Loucy (cell line): ENCODE data around the gene CTXND2.
A peak's percentile ranks its signal among the peaks of the same experiment; 100 is the strongest.

Source experiments
- H2AFZ ChIP-seq: fragments of 200-600 bp; sonication (generic); 2 replicates; pipeline ENCODE4 v1.6.0; 2016; ENCODE audit warnings: antibody characterized with exemption, mild to moderate bottlenecking, low read length, moderate library complexity
- H3F3A ChIP-seq: fragments of 200-600 bp; 2 replicates; pipeline ENCODE4 v1.6.0; 2016; ENCODE audit warnings: antibody characterized with exemption, low read depth, mild to moderate bottlenecking
- H3K27me3 ChIP-seq: fragments of 200-600 bp; sonication (generic); 2 replicates; pipeline ENCODE4 v1.6.1; 2014; ENCODE audit warnings: low read length, mild to moderate bottlenecking; ENCODE audit not compliant: insufficient read depth, poor library complexity, severe bottlenecking
- H3K36me3 ChIP-seq: fragments of 200-600 bp; sonication (generic); 2 replicates; pipeline ENCODE4 v1.6.1; 2016; ENCODE audit warnings: low read length; ENCODE audit not compliant: insufficient read depth
- H3K4me1 ChIP-seq: fragments of 200-600 bp; sonication (generic); 2 replicates; pipeline ENCODE4 v1.5.1; 2014; ENCODE audit warnings: low read length, mild to moderate bottlenecking; ENCODE audit not compliant: insufficient read depth, poor library complexity, severe bottlenecking
- H3K4me2 ChIP-seq: fragments of 200-600 bp; sonication (generic); 2 replicates; pipeline ENCODE4 v1.6.0; 2014; ENCODE audit warnings: antibody characterized with exemption, low read length, low read depth, mild to moderate bottlenecking; ENCODE audit not compliant: poor library complexity, severe bottlenecking
- H3K4me3 ChIP-seq: fragments of 200-600 bp; sonication (generic); 2 replicates; pipeline ENCODE4 v1.5.1; 2014; ENCODE audit warnings: low read length, mild to moderate bottlenecking, mixed read lengths; ENCODE audit not compliant: poor library complexity, severe bottlenecking
- H3K79me2 ChIP-seq: fragments of 200-600 bp; sonication (generic); 2 replicates; pipeline ENCODE4 v1.6.1; 2014; ENCODE audit warnings: low read length; ENCODE audit not compliant: insufficient read depth
- H3K9ac ChIP-seq: fragments of 200-600 bp; sonication (generic); 2 replicates; pipeline ENCODE4 v1.6.0; 2014; ENCODE audit warnings: mild to moderate bottlenecking, low read depth, low read length, moderate library complexity; ENCODE audit not compliant: poor library complexity, severe bottlenecking
- H3K9me2 ChIP-seq: fragments of 200-600 bp; sonication (generic); replicated peaks from 2 replicates; pipeline ENCODE4 v1.6.1; 2016; ENCODE audit warnings: low read depth, low read length, mixed read lengths
- H3K9me3 ChIP-seq: fragments of 200-600 bp; sonication (generic); 2 replicates; pipeline ENCODE4 v1.6.1; 2014; ENCODE audit warnings: mild to moderate bottlenecking, antibody characterized with exemption, low read length, low read depth; ENCODE audit not compliant: insufficient read depth
- H4K20me1 ChIP-seq: fragments of 200-600 bp; sonication (generic); 2 replicates; pipeline ENCODE4 v1.6.0; 2014; ENCODE audit warnings: antibody characterized with exemption, low read length, mild to moderate bottlenecking; ENCODE audit not compliant: insufficient read depth, poor library complexity, severe bottlenecking
- EZH2phosphoT487 ChIP-seq: fragments of 200-600 bp; IDR thresholded peaks from 2 replicates; pipeline ENCODE4 v1.6.1; 2018; ENCODE audit warnings: antibody characterized with exemption, mild to moderate bottlenecking, moderate library complexity, borderline replicate concordance
- TF ChIP-seq, protein P1 (sequence below): fragments of 200-600 bp; sonication (generic); conservative IDR thresholded peaks from 2 replicates; pipeline ENCODE4 v1.5.1; 2014; ENCODE audit warnings: mild to moderate bottlenecking, antibody characterized with exemption, low read length

CTXND2 gene

DNA sequence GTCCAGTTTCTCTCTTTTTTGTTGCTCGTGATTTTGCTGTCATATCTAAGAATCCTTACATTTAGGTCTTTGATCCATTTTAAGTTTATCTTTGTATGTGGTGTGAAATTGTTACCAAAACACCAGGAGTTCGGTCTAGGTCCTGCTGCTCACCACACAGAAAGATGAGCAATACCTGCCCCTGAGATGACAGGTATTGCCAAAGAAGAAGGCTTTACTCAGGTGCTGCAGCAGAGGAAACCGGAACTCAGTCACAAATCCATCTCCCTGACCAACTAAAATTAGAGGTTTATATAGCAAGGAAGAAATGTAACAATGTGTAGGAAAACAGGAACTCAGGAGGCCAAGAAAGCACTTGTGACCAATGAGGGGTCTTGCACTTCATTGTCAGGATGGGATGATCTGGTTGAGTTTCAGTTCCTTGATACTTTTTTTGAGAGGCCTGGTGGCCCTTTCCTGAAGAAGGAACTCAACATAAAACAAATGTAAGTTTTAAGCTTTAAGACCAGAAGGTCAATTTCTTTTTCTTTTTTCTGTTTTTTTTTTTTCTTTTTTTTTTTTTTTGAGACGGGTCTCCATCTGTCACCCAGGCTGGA, 22.7 kb downstream of the CTXND2 start:
- Histone ChIP-seq H3K9me2 (no peaks in the 10 kb centered on the region), H3K36me3 (no peaks in the 10 kb centered on the region), H4K20me1 (no peaks in the 10 kb centered on the region), H2AFZ (no peak overlapping the region), H3K9me3 (no peaks in the 10 kb centered on the region), H3K4me1 (no peaks in the 10 kb centered on the region), H3F3A (no peaks in the 10 kb centered on the region), H3K4me3 (no peak overlapping the region), H3K79me2 (no peaks in the 10 kb centered on the region), H3K27me3 (no peaks in the 10 kb centered on the region), H3K4me2 (no peak overlapping the region), H3K9ac (no peak overlapping the region)
- no peak for TF ChIP-seq EZH2phosphoT487
- TF ChIP-seq, protein P1, sequence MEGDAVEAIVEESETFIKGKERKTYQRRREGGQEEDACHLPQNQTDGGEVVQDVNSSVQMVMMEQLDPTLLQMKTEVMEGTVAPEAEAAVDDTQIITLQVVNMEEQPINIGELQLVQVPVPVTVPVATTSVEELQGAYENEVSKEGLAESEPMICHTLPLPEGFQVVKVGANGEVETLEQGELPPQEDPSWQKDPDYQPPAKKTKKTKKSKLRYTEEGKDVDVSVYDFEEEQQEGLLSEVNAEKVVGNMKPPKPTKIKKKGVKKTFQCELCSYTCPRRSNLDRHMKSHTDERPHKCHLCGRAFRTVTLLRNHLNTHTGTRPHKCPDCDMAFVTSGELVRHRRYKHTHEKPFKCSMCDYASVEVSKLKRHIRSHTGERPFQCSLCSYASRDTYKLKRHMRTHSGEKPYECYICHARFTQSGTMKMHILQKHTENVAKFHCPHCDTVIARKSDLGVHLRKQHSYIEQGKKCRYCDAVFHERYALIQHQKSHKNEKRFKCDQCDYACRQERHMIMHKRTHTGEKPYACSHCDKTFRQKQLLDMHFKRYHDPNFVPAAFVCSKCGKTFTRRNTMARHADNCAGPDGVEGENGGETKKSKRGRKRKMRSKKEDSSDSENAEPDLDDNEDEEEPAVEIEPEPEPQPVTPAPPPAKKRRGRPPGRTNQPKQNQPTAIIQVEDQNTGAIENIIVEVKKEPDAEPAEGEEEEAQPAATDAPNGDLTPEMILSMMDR = no peak

DNA sequence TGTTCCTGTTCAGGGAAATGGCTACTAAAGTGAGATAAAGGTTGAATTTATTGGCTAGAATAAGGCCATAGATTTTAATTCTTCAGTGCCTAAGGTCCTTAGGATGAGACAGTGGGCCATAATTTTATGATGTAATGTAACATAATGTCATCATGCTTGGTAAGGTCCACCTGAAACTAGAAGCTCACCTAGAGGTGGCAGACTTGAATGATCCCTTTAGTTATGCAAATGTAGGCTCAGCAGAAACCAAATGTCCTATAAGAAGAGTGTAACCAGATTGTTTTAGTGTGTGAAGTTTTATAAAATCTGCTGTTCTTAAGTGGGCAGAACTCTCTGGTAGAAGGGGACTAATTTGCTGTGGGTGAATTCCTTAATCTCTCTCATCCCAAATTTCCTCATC, 25.7 kb downstream of the CTXND2 start:
- Histone ChIP-seq H3K9ac (no peak overlapping the region), H2AFZ (0 out of 2 replicates have a peak overlapping the region, but pooled peaks have one; percentile 7), H3K4me1 (no peaks in the 10 kb centered on the region), H4K20me1 (no peaks in the 10 kb centered on the region), H3F3A (no peaks in the 10 kb centered on the region), H3K79me2 (no peaks in the 10 kb centered on the region), H3K4me2 (no peak overlapping the region), H3K9me3 (no peaks in the 10 kb centered on the region), H3K4me3 (no peak overlapping the region), H3K36me3 (no peaks in the 10 kb centered on the region), H3K9me2 (no peaks in the 10 kb centered on the region), H3K27me3 (no peaks in the 10 kb centered on the region)
- no peak for TF ChIP-seq EZH2phosphoT487
- TF ChIP-seq, protein P1 = no peak

DNA sequence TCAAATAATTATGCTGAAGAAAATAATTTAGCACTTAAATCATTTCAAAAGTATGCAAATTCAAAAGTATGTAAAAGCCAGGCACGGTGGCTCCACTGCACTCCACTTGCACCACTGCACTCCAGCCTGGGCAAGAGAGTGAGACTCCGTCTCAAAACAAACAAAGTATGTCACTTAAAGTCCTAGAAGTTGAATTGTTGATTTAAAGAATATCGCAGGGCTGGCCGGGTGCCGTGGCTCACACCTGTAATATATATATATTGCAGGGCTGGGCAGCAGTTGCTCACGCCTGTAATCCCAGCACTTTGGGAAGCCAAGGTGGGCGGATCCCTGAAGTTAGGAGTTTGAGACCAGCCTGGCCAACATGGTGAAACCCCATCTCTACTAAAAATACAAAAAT, 30.5 kb downstream of the CTXND2 start:
- Histone ChIP-seq H3K9ac (no peak overlapping the region), H3K27me3 (no peaks in the 10 kb centered on the region), H2AFZ (no peak overlapping the region), H4K20me1 (no peaks in the 10 kb centered on the region), H3K4me1 (peaks cover 3% of the 10 kb centered on the region), H3K9me3 (no peaks in the 10 kb centered on the region), H3K4me3 (no peak overlapping the region), H3K36me3 (no peaks in the 10 kb centered on the region), H3K9me2 (no peaks in the 10 kb centered on the region), H3K79me2 (no peaks in the 10 kb centered on the region), H3K4me2 (no peak overlapping the region), H3F3A (no peaks in the 10 kb centered on the region)
- TF ChIP-seq, protein P1 = no peak
- no peak for TF ChIP-seq EZH2phosphoT487
